GM19397 (cell line): ENCODE results near the gene DPYSL3.
"Not testable (repeated sequence)": the region's sequence is repeated elsewhere in the genome, so short reads cannot be mapped to it uniquely, and the experiment has no call there.

ENCODE experiments used
- ATAC-seq: cut with Tn5 transposase; IDR thresholded peaks from one replicate; pipeline ENCODE4 v1.9.1; 2021; ENCODE audit warnings: mild to moderate bottlenecking, moderate library complexity; ENCODE audit not compliant: unreplicated experiment

Gene DPYSL3

DNA sequence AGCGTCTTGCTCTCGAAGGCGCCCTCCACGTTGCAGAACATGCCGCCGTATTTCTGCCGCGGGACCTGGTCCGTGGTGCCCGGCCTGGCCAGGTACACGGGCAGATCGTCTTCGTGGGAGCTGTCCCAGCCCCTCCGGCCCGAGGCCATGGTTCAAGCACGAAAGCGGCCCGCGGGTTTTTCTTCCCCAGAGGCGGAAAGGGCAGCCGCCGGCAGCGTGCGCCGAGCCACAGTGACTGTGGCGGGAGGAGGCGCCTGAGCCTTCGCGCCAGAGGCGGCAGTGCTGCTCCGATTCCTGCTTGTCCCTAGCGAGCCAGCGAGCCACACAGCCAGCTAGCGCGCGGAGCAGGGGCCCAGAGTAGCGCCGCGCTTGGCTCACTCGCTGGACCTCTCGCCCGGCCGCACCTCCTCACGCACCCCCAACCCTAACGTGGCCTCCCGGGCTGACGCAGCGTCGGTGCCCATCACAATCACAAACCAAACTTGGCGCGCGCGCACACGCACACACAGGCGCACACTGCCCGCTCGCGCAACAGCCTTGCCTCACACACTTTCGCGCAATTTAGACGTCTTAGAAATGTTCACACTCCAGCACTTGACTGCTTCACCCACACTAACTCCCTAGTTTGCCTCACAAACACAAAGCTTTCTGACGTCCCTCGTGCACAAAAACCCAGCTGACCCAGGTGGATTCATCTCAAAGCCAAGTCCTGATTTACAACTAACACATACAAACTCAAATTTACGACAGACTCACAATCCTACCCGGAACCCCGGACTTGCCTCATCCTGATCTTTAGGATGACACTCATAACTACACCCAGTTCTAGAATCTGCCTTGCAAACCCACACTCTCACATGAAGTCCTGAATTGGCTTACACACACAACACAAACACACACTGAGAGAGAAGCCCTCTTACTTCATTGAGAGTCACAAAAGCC, at the start of gene DPYSL3:
TSS of gene DPYSL3 (minus strand) at position 359 of the 942 bp plus-strand sequence. CDS start at position 149, 210 bp downstream.
- no peak for ATAC-seq

DNA sequence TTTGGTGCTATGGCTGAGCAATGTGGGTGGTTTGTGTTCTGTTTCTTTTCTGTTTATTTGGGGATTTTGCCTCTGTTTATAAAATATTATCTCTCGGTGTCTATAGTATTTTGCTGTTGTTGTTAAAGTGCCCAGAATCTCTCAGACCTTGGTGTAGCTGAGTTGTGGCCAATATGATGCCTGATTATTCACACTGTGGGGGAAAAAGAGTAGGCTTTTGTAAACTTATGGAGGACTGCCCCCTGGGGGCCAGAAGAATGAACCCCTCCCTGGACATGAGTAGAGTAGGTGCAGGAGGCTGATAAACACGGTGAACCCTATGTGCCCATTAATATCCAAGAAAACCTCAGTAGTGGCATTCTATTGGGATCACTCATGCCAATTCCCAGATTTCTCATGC, 49.0 kb upstream of the DPYSL3 start:
- ATAC-seq, result no peak

DNA sequence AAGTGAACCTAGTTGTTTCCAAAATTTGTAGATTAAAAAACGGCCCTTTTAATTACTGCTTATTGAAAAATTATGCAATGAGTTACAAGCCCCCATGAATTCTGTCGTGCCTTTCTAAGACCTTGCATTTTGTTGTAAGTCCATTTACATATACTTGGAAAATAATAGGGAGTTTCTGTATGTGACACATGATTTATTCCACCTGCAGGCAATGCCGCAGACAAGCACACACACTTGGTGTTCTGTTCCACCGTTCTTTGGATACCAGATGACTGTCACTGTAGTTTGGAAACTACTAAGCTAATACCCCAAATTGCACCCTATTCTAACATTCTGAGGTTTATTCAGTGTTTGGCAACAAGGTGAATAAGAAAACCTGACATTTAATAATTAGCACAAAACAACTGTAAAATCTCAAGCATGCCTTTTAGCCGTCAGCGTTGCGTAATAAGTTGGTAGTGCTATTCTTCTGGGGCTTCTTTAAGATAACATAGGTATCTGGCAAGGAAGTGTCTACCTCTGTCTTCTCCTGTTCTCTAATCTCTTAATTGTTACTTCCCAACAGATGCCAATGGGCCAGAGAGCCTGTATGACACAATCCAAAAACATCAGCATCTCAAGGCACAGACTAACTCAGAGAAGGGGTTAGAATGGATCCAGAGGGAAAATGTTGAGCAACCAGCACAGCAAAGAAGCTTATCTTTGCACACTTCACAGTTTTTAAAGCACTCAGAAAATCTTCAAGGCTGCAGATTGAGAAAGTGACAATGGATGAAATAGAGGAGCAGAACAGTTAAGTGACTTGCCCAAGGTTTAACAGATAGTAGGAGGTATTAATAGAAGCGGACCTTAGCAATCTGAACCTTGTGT, 48.2 kb upstream of the DPYSL3 start:
- no peak for ATAC-seq

- no peak for ATAC-seq
Measured at GRCh38 chr5:147555176-147555575, 45.3 kb upstream of the DPYSL3 start.

- no peak for ATAC-seq
Measured at GRCh38 chr5:147554261-147554817, 44.5 kb upstream of the DPYSL3 start.

DNA sequence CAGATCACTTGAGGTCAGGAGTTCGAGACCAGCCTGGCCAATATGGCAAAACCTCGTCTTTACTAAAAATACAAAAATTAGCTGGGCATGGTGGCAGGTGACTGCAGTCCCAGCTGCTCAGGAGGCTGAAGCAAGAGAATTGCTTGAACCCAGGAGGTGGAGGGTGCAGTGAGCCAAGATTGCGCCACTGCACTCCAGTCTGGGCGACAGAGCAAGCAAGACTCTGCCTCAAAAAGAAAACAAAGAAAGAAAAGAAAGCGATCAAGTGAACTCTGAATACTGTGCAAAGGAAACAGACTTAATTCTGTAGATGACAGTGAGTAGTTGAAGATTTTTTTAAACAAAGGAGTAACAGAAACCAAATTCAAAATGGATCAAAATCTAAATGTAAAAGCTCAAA, 43.9 kb upstream of the DPYSL3 start:
- ATAC-seq, result not testable (repeated sequence)

GRCh38 chr5:147552897-147553296, 43.0 kb upstream of the DPYSL3 start:
- ATAC-seq, result no peak

DNA sequence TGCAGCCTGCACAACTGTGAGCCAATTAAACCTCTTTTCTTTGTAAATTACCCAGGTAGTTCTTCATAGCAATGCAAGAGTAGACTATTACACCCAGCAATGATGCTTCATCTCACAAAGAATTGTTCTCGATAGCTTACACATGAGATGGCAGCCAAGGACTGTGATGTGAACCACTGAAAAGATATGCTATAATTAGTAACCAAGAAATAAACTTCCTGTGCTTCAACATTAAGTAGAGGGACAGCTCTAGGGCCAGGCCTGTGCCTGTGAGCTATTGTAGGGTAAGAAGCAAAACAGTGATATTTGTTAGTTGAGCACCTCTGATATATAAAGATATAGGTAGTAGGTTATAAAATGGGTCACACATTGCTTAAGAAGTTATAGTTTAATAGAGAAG, 41.8 kb upstream of the DPYSL3 start:
- no peak for ATAC-seq

GRCh38 chr5:147547730-147548129, 37.9 kb upstream of the DPYSL3 start:
- ATAC-seq, result no peak

- ATAC-seq, result no peak
Measured at GRCh38 chr5:147544556-147544955, 34.7 kb upstream of the DPYSL3 start.

GRCh38 chr5:147539053-147539452, 29.2 kb upstream of the DPYSL3 start:
- ATAC-seq, result no peak

DNA sequence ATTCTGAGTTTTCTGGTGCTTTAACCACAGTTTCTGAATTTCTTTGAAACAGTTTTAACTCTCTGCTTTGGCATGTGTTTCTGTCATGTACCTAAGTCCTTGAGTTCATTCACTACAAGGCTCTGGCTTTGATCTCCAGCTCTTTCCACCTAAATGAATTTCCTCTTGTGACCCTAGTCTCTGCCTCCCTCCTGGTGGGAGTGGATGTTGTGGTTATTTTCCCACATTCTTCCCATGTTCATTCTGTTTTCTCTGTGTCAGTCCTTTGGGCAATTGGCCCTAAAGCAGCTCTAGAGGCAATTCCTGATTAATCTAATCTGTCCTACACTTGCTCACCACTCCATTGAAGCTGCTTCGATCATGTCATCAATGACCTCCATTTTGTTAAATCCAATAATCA, 28.4 kb upstream of the DPYSL3 start:
- no peak for ATAC-seq

GRCh38 chr5:147534172-147534951, 24.5 kb upstream of the DPYSL3 start:
- no peak for ATAC-seq

DNA sequence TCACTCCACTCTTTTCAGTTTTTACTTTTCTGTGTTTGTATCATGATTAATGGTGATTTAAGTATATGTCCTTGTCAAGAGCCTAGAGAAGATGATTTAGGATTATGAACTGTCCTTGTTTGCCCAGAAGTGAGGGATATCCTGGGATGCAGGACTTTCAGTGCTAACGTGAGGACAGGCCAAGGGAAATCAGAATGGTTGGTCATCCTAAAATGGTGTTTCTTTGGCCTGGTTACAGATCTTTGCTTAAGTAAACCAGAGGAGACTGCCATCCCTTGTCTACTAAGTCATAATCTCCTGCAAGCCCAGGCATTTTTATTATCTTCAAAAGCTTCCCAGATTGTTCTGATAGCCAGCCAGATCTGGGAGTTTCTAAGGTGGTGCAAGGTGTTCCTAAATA, 22.3 kb upstream of the DPYSL3 start:
- no peak for ATAC-seq

GRCh38 chr5:147530530-147531389, 20.9 kb upstream of the DPYSL3 start:
- ATAC-seq, result no peak

DNA sequence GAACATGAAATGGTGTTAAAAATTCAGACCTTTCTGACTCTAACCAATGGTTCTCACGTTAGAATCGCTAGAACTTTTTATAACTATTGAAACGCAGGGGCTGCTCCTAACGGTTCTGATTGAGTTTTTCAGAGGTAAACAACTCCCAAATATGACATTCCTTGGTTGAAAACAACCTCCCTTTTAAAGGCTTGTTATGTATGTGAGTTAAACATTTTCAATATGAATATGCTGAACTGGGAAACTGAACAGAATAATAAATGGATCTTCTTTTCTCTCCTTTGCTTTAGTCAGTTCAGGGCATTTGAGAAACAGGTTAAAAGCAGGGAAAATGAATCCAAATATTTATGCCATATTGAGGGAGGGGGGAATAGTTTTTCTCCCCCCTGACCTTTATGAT, 13.2 kb upstream of the DPYSL3 start:
- ATAC-seq, result no peak

DNA sequence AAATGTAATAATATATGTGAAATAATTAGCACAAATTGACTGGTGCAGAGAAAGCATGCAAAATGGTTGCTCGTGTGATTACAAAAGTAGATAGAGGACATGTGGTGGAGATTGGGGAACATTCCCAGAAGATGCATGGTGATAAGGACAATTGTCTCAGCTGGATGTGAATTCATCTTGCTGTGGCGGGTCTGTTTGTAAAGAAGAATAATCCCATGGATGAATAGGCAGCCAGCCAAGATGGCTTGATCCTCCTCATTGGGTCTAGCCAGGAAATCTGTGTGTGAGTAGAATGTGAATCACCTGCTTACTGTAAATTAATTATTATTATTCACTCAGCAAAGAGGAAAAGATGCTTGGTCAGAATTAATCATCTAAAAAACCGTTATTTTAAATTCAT, 12.6 kb upstream of the DPYSL3 start:
- ATAC-seq, result no peak

DNA sequence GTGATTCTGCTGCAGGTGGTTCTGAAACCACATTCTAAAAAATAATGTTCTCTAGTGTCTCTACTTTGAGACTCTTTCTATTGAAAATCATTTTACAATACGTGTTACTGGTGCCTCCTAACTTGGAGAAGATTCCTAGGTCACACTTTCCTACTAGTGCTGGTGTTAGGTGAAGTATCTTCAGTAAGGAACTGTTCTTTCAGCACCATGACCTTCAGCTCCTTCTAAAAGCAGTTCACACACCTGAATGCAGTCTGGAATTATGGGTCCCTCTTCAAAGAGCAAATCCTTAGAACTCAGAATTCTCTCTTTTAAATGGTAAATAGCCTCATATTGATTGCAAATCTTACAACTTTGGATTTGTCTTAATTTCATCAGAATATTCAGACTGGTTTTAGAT, 10.6 kb upstream of the DPYSL3 start:
- no peak for ATAC-seq

- no peak for ATAC-seq
Measured at GRCh38 chr5:147519380-147519779, 9.5 kb upstream of the DPYSL3 start.

GRCh38 chr5:147517383-147517782, 7.5 kb upstream of the DPYSL3 start:
- no peak for ATAC-seq
